Measurements from ENCODE around the gene CDNF. TPM values are rescaled to one million over a fixed set of nuclear protein-coding genes. Genes with fewer than 3 reads are reported as not detected.
"Not testable (repeated sequence)": the region's sequence is repeated elsewhere in the genome, so short reads cannot be mapped to it uniquely, and the experiment has no call there.

Gene CDNF
- total and polyA plus RNA-seq, 3 experiments from 2014 or later: 0.47 to 1.2 (median 0.96) TPM

DNA sequence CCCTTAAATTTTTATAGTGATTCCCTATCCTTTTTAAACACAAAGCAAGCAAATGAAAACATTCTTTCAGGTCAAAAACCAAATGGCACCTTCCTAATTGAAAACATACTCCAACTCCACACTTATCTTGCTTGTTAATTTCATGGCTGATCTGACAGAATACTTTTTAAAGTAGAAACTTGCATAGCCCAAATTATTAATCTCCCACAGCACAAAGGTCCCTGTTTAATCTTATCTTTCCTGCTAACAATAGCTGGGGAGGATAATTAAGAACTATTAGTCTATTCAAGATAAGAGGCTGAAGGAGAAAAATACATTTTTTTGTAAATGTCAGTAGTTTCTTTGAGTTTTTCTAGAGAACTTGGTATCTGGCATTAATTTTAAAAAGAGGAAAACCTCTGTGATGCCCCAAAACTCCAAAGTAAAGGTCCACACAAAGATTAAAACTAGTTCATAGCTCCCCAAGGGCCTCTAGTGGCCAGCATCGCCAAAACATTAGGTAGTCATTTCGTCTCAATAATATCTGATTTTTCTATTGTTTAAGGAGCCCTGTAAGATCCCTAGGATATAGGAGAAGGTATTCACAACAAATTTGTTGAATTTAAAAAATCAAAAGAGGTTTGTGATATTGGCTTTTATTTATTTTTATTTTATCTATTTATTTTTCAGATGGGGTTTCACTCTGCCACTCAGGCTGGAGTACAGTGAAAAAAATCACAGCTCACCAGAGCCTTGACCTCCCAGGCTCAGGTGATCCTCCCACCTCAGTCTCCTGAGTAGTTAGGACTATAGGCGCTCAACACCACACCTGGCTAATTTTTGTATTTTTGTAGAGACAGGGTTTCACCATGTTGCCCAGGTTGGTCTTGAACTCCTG is 14.7 kb downstream of the CDNF start:
- H3K27me3 Mint-ChIP-seq: no peaks in the 10 kb centered on the region

GRCh38 chr10:14821635-14822375 is 16.0 kb downstream of the CDNF start:
- no peaks in the 10 kb centered on the region for H3K4me1 ChIP-seq (ENCODE audit: insufficient read depth, low read length)
- no peaks in the 10 kb centered on the region for H3K27me3 ChIP-seq (ENCODE audit: insufficient read depth, low read length, poor library complexity, severe bottlenecking)
- H3K9me3 ChIP-seq (ENCODE audit: low read length): no peaks in the 10 kb centered on the region
- peaks cover 0 to 6% (median 3%) of the 10 kb centered on the region in 3 donors for H3K4me1 Mint-ChIP-seq
- H3K4me3 Mint-ChIP-seq: no peak overlapping the region
- CTCF ChIA-PET: interaction anchor here (0.8 to 2.6 kb wide), 10 partner anchors 20 to 626 kb away, joined by 3 to 11 read pairs (median 6); no protein-coding TSS in a partner anchor
- H3K36me3 Mint-ChIP-seq: no peaks in the 10 kb centered on the region
- POLR2A ChIA-PET: no interaction called here
- no peaks in the 10 kb centered on the region for H3K27me3 Mint-ChIP-seq
- H3K4me3 ChIP-seq (ENCODE audit: low read length): no peak overlapping the region
- no peaks in the 10 kb centered on the region for H3K9me3 Mint-ChIP-seq
- H3K27ac Mint-ChIP-seq: no peak overlapping the region
- no peaks in the 10 kb centered on the region for H3K36me3 ChIP-seq (ENCODE audit: insufficient read depth, low read length)
- H3K27ac ChIP-seq (ENCODE audit: low read depth, low read length): no peak overlapping the region
- no peak for DNase-seq

More for the DNA sequence above, 14.7 kb downstream of the CDNF start:
- Mint-ChIP-seq H3K36me3 (no peaks in the 10 kb centered on the region), H3K27ac (no peak overlapping the region), H3K4me3 (no peak overlapping the region), H3K9me3 (no peaks in the 10 kb centered on the region), H3K4me1 (peaks cover 0 to 6% (median 3%) of the 10 kb centered on the region in 3 donors)
- Histone ChIP-seq H3K36me3 (ENCODE audit: insufficient read depth, low read length) (no peaks in the 10 kb centered on the region), H3K27ac (ENCODE audit: low read depth, low read length) (no peak overlapping the region), H3K9me3 (ENCODE audit: low read length) (no peaks in the 10 kb centered on the region), H3K4me1 (ENCODE audit: insufficient read depth, low read length) (no peaks in the 10 kb centered on the region), H3K27me3 (ENCODE audit: insufficient read depth, low read length, poor library complexity, severe bottlenecking) (no peaks in the 10 kb centered on the region), H3K4me3 (ENCODE audit: low read length) (no peak overlapping the region)
- DNase-seq: peak in 4 of 5 donors; percentile 13 to 58 (median 24)
- ChIA-PET CTCF (interaction anchor here (0.8 to 2.6 kb wide), 18 partner anchors 14 to 627 kb away, joined by 3 to 11 read pairs (median 5); partner anchors contain the start of gene CDNF), POLR2A (interaction anchor here (0.7 to 1.0 kb wide), 2 partner anchors 235 to 280 kb away, joined by 3 read pairs; no protein-coding TSS in a partner anchor)

- H3K4me3 Mint-ChIP-seq: no peak overlapping the region
- CTCF ChIA-PET: no interaction called here
Measured at GRCh38 chr10:14820775-14821154, 17.1 kb downstream of the CDNF start.

GRCh38 chr10:14820010-14820774 is 17.6 kb downstream of the CDNF start:
- Mint-ChIP-seq H3K27me3 (no peaks in the 10 kb centered on the region), H3K4me1 (peaks cover 0 to 6% (median 3%) of the 10 kb centered on the region in 3 donors), H3K4me3 (no peak overlapping the region), H3K36me3 (peaks cover 0 to 4% (median 0%) of the 10 kb centered on the region in 3 donors), H3K9me3 (no peaks in the 10 kb centered on the region), H3K27ac (no peak overlapping the region)
- Histone ChIP-seq H3K4me3 (ENCODE audit: low read length) (no peak overlapping the region), H3K4me1 (ENCODE audit: insufficient read depth, low read length) (no peaks in the 10 kb centered on the region), H3K27me3 (ENCODE audit: insufficient read depth, low read length, poor library complexity, severe bottlenecking) (no peaks in the 10 kb centered on the region), H3K9me3 (ENCODE audit: low read length) (no peaks in the 10 kb centered on the region), H3K36me3 (ENCODE audit: insufficient read depth, low read length) (no peaks in the 10 kb centered on the region), H3K27ac (ENCODE audit: low read depth, low read length) (no peak overlapping the region)
- ChIA-PET POLR2A (no interaction called here), CTCF (interaction anchor here (0.8 to 0.9 kb wide), 2 partner anchors 321 to 332 kb away, joined by 3 read pairs; no protein-coding TSS in a partner anchor)
- no peak for DNase-seq

More at GRCh38 chr10:14820775-14821154, 17.1 kb downstream of the CDNF start:
- POLR2A ChIA-PET: no interaction called here
- Histone ChIP-seq H3K4me3 (ENCODE audit: low read length) (no peak overlapping the region), H3K27ac (ENCODE audit: low read depth, low read length) (no peak overlapping the region), H3K36me3 (ENCODE audit: insufficient read depth, low read length) (no peaks in the 10 kb centered on the region), H3K27me3 (ENCODE audit: insufficient read depth, low read length, poor library complexity, severe bottlenecking) (no peaks in the 10 kb centered on the region), H3K9me3 (ENCODE audit: low read length) (no peaks in the 10 kb centered on the region), H3K4me1 (ENCODE audit: insufficient read depth, low read length) (no peaks in the 10 kb centered on the region)
- no peaks in the 10 kb centered on the region for H3K27me3 Mint-ChIP-seq
- DNase-seq: no peak
- H3K9me3 Mint-ChIP-seq: no peaks in the 10 kb centered on the region
- H3K36me3 Mint-ChIP-seq: peaks cover 0 to 4% (median 0%) of the 10 kb centered on the region in 3 donors
- H3K27ac Mint-ChIP-seq: no peak overlapping the region
- H3K4me1 Mint-ChIP-seq: peaks cover 0 to 6% (median 3%) of the 10 kb centered on the region in 3 donors

DNA sequence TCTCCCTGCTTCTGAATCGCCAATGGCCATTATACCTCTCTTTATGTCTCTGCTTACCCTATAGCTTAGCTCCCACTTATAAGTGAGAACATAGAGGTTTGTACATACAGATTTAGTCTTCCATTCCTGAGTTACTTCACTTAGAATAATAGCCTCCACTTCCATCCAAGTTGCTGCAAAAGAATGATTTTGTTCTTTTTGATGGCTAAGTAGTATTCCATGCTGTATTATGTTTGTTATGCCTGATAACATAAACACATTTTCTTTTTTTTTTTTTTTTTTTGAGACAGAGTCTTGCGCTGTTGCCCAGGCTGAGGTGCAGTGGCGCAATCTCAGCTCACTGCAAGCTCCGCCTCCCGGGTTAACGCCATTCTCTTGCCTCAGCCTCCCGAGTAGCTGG is 21.1 kb downstream of the CDNF start:
- H3K36me3 Mint-ChIP-seq; H3K4me3 Mint-ChIP-seq; H3K27ac Mint-ChIP-seq; H3K27ac ChIP-seq (ENCODE audit: low read depth, low read length); POLR2A ChIA-PET; H3K36me3 ChIP-seq (ENCODE audit: insufficient read depth, low read length); H3K9me3 ChIP-seq (ENCODE audit: low read length); DNase-seq; H3K4me3 ChIP-seq (ENCODE audit: low read length); H3K9me3 Mint-ChIP-seq; H3K4me1 ChIP-seq (ENCODE audit: insufficient read depth, low read length); H3K27me3 Mint-ChIP-seq; H3K27me3 ChIP-seq (ENCODE audit: insufficient read depth, low read length, poor library complexity, severe bottlenecking): not testable (repeated sequence)
- peaks cover 3 to 16% (median 16%) of the 10 kb centered on the region in 3 donors for H3K4me1 Mint-ChIP-seq
- CTCF ChIA-PET: interaction anchor here (0.7 kb wide), 1 partner anchor 259 kb away, joined by 5 read pairs; no protein-coding TSS in a partner anchor

GRCh38 chr10:14815681-14816080 is 22.2 kb downstream of the CDNF start:
- CTCF ChIA-PET: no interaction called here
- Mint-ChIP-seq H3K4me3 (no peak overlapping the region), H3K36me3 (peaks cover 0 to 4% (median 0%) of the 10 kb centered on the region in 3 donors), H3K27me3 (no peaks in the 10 kb centered on the region), H3K27ac (no peak overlapping the region), H3K9me3 (no peaks in the 10 kb centered on the region), H3K4me1 (peaks cover 3 to 22% (median 20%) of the 10 kb centered on the region in 3 donors)
- H3K4me1 ChIP-seq (ENCODE audit: insufficient read depth, low read length): peaks cover 9% of the 10 kb centered on the region
- no peaks in the 10 kb centered on the region for H3K9me3 ChIP-seq (ENCODE audit: low read length)
- H3K36me3 ChIP-seq (ENCODE audit: insufficient read depth, low read length): no peaks in the 10 kb centered on the region
- POLR2A ChIA-PET: no interaction called here
- no peak for DNase-seq
- H3K27ac ChIP-seq (ENCODE audit: low read depth, low read length): no peak overlapping the region
- H3K4me3 ChIP-seq (ENCODE audit: low read length): no peak overlapping the region
- H3K27me3 ChIP-seq (ENCODE audit: insufficient read depth, low read length, poor library complexity, severe bottlenecking): no peaks in the 10 kb centered on the region

DNA sequence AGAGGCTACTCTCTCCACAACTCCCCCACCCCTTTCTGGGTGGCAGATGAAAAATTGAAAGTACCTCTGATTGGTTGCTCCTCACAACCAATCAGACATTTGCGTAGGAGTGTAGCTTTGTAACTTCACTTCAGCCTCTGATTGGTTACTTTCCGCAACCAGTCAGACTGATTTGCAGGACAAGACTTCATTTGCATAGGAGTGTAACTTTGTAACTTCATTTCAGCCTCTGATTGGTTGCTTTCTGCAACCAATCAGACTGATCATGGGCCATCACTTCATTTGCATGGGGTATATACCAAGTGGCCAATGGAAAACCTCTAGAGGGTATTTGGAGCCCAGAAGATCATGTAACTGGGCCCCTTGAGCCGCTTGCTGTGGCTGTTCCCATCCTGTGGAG is 25.6 kb downstream of the CDNF start:
- Histone ChIP-seq H3K27ac (ENCODE audit: low read depth, low read length) (no peak overlapping the region), H3K4me3 (ENCODE audit: low read length) (no peak overlapping the region), H3K36me3 (ENCODE audit: insufficient read depth, low read length) (no peaks in the 10 kb centered on the region), H3K4me1 (ENCODE audit: insufficient read depth, low read length) (peaks cover 9% of the 10 kb centered on the region), H3K9me3 (ENCODE audit: low read length) (no peaks in the 10 kb centered on the region), H3K27me3 (ENCODE audit: insufficient read depth, low read length, poor library complexity, severe bottlenecking) (no peaks in the 10 kb centered on the region)
- Mint-ChIP-seq H3K4me1 (peaks cover 3 to 22% (median 20%) of the 10 kb centered on the region in 3 donors), H3K27ac (peak overlapping the region in 1 of 8 donors; percentile 95), H3K4me3 (peak overlapping the region in 4 of 7 donors; percentile 47 to 84 (median 66)), H3K27me3 (no peaks in the 10 kb centered on the region), H3K36me3 (peaks cover 0 to 4% (median 0%) of the 10 kb centered on the region in 3 donors), H3K9me3 (no peaks in the 10 kb centered on the region)
- DNase-seq: no peak
- POLR2A ChIA-PET: no interaction called here
- CTCF ChIA-PET: no interaction called here
